ENCODE measurements around the gene ADGRD2. TPM values are rescaled to one million over a fixed set of nuclear protein-coding genes. Genes with fewer than 3 reads are reported as not detected.

Gene ADGRD2
- total RNA-seq, 1 experiment from 2014 or later: not detected

- H3K27me3 ChIP-seq (replicated peaks): peaks cover 19% of the 10 kb centered on the region
These were observed 33.2 kb downstream of the ADGRD2 start for GRCh38 chr9:124483481-124483880.

GRCh38 chr9:124485201-124485600 lies 35.0 kb downstream of the ADGRD2 start:
- Histone ChIP-seq H3K27ac (no peak overlapping the region), H3K4me1 (replicated peaks) (no peaks in the 10 kb centered on the region), H3K9me3 (replicated peaks) (no peaks in the 10 kb centered on the region), H3K36me3 (no peaks in the 10 kb centered on the region), H3K4me3 (no peak overlapping the region), H3K27me3 (replicated peaks) (peaks cover 19% of the 10 kb centered on the region)
- no peak for DNase-seq (ENCODE audit: low read depth in 1 of 2, low spot score in 2 of 2)

More at GRCh38 chr9:124483481-124483880, 33.2 kb downstream of the ADGRD2 start:
- Histone ChIP-seq H3K9me3 (replicated peaks) (no peaks in the 10 kb centered on the region), H3K4me1 (replicated peaks) (no peaks in the 10 kb centered on the region), H3K4me3 (no peak overlapping the region), H3K27ac (no peak overlapping the region), H3K36me3 (no peaks in the 10 kb centered on the region)
- DNase-seq (ENCODE audit: low read depth in 1 of 2, low spot score in 2 of 2): no peak

- Histone ChIP-seq H3K9me3 (replicated peaks) (no peaks in the 10 kb centered on the region), H3K27ac (no peak overlapping the region), H3K36me3 (no peaks in the 10 kb centered on the region), H3K4me1 (replicated peaks) (no peaks in the 10 kb centered on the region), H3K27me3 (replicated peaks) (peaks cover 19% of the 10 kb centered on the region), H3K4me3 (no peak overlapping the region)
- DNase-seq (ENCODE audit: low read depth in 1 of 2, low spot score in 2 of 2): no peak
These were observed 35.7 kb downstream of the ADGRD2 start for GRCh38 chr9:124485936-124486335.

GRCh38 chr9:124486778-124487259 lies 36.6 kb downstream of the ADGRD2 start:
- Histone ChIP-seq H3K36me3 (no peaks in the 10 kb centered on the region), H3K27me3 (replicated peaks) (peaks cover 18% of the 10 kb centered on the region), H3K27ac (no peak overlapping the region), H3K4me1 (replicated peaks) (no peaks in the 10 kb centered on the region), H3K4me3 (no peak overlapping the region), H3K9me3 (replicated peaks) (no peaks in the 10 kb centered on the region)
- no peak for DNase-seq (ENCODE audit: low read depth in 1 of 2, low spot score in 2 of 2)

GRCh38 chr9:124487260-124488182 lies 37.3 kb downstream of the ADGRD2 start:
- peaks cover 16% of the 10 kb centered on the region for H3K27me3 ChIP-seq (replicated peaks)
- no peaks in the 10 kb centered on the region for H3K36me3 ChIP-seq
- DNase-seq (ENCODE audit: low read depth in 1 of 2, low spot score in 2 of 2): no peak
- H3K4me3 ChIP-seq: no peak overlapping the region
- H3K9me3 ChIP-seq (replicated peaks): no peaks in the 10 kb centered on the region
- H3K4me1 ChIP-seq (replicated peaks): no peaks in the 10 kb centered on the region
- H3K27ac ChIP-seq: no peak overlapping the region

GRCh38 chr9:124488641-124489210 lies 38.5 kb downstream of the ADGRD2 start:
- no peak for DNase-seq (ENCODE audit: low read depth in 1 of 2, low spot score in 2 of 2)
- H3K27ac ChIP-seq: no peak overlapping the region
- H3K36me3 ChIP-seq: no peaks in the 10 kb centered on the region
- H3K4me1 ChIP-seq (replicated peaks): no peaks in the 10 kb centered on the region
- H3K4me3 ChIP-seq: no peak overlapping the region
- H3K27me3 ChIP-seq (replicated peaks): peaks cover 16% of the 10 kb centered on the region
- no peaks in the 10 kb centered on the region for H3K9me3 ChIP-seq (replicated peaks)

GRCh38 chr9:124489222-124489621 lies 39.0 kb downstream of the ADGRD2 start:
- Histone ChIP-seq H3K9me3 (replicated peaks) (no peaks in the 10 kb centered on the region), H3K27ac (no peak overlapping the region), H3K27me3 (replicated peaks) (peaks cover 16% of the 10 kb centered on the region), H3K4me1 (replicated peaks) (no peaks in the 10 kb centered on the region), H3K4me3 (no peak overlapping the region), H3K36me3 (no peaks in the 10 kb centered on the region)
- no peak for DNase-seq (ENCODE audit: low read depth in 1 of 2, low spot score in 2 of 2)

GRCh38 chr9:124490004-124490403 lies 39.8 kb downstream of the ADGRD2 start:
- Histone ChIP-seq H3K9me3 (replicated peaks) (no peaks in the 10 kb centered on the region), H3K27me3 (replicated peaks) (peaks cover 16% of the 10 kb centered on the region), H3K27ac (no peak overlapping the region), H3K4me1 (replicated peaks) (no peaks in the 10 kb centered on the region), H3K36me3 (no peaks in the 10 kb centered on the region), H3K4me3 (no peak overlapping the region)
- no peak for DNase-seq (ENCODE audit: low read depth in 1 of 2, low spot score in 2 of 2)

GRCh38 chr9:124491049-124491975 lies 41.1 kb downstream of the ADGRD2 start:
- H3K36me3 ChIP-seq: no peaks in the 10 kb centered on the region
- DNase-seq (ENCODE audit: low read depth in 1 of 2, low spot score in 2 of 2): no peak
- no peak overlapping the region for H3K4me3 ChIP-seq
- H3K9me3 ChIP-seq (replicated peaks): no peaks in the 10 kb centered on the region
- no peaks in the 10 kb centered on the region for H3K4me1 ChIP-seq (replicated peaks)
- H3K27me3 ChIP-seq (replicated peaks): peaks cover 9% of the 10 kb centered on the region
- no peak overlapping the region for H3K27ac ChIP-seq

- DNase-seq (ENCODE audit: low read depth in 1 of 2, low spot score in 2 of 2): no peak
- Histone ChIP-seq H3K4me3 (no peak overlapping the region), H3K9me3 (replicated peaks) (no peaks in the 10 kb centered on the region), H3K27me3 (replicated peaks) (no peaks in the 10 kb centered on the region; the same call in none of the 2 replicates), H3K27ac (no peak overlapping the region), H3K4me1 (replicated peaks) (no peaks in the 10 kb centered on the region), H3K36me3 (no peaks in the 10 kb centered on the region)
These were observed 42.6 kb downstream of the ADGRD2 start for GRCh38 chr9:124492818-124493217.

GRCh38 chr9:124493218-124493617 lies 43.0 kb downstream of the ADGRD2 start:
- Histone ChIP-seq H3K27ac (no peak overlapping the region), H3K36me3 (no peaks in the 10 kb centered on the region), H3K4me3 (no peak overlapping the region), H3K4me1 (replicated peaks) (no peaks in the 10 kb centered on the region), H3K9me3 (replicated peaks) (no peaks in the 10 kb centered on the region), H3K27me3 (replicated peaks) (no peaks in the 10 kb centered on the region; the same call in none of the 2 replicates)
- DNase-seq (ENCODE audit: low read depth in 1 of 2, low spot score in 2 of 2): no peak

GRCh38 chr9:124493794-124494479 lies 43.7 kb downstream of the ADGRD2 start:
- no peaks in the 10 kb centered on the region for H3K9me3 ChIP-seq (replicated peaks)
- no peaks in the 10 kb centered on the region; the same call in none of the 2 replicates for H3K27me3 ChIP-seq (replicated peaks)
- no peaks in the 10 kb centered on the region for H3K36me3 ChIP-seq
- no peak overlapping the region for H3K4me3 ChIP-seq
- H3K27ac ChIP-seq: no peak overlapping the region
- no peaks in the 10 kb centered on the region for H3K4me1 ChIP-seq (replicated peaks)
- no peak for DNase-seq (ENCODE audit: low read depth in 1 of 2, low spot score in 2 of 2)
